Measurements from ENCODE around the gene ATG101.

Gene ATG101

GRCh38 chr12:52069327-52070184 is at the start of gene ATG101:
TSS of gene ATG101 (plus strand) at chr12:52069978. CDS start at chr12:52073651, 3,673 bp downstream.
- Histone ChIP-seq H3K27me3 (ENCODE audit: control insufficient read depth, insufficient read depth, low read length) (no peaks in the 10 kb centered on the region), H3K27ac (ENCODE audit: low read depth, low read length) (peak within 1 kb of the TSS; percentile 88), H3K36me3 (ENCODE audit: control insufficient read depth, insufficient read depth, low read length) (peaks cover 11% of the 10 kb centered on the region), H3K4me3 (ENCODE audit: low read length) (peak within 1 kb of the TSS; percentile 94), H3K4me1 (ENCODE audit: control insufficient read depth, insufficient read depth, low read length) (peaks cover 9% of the 10 kb centered on the region), H3K9ac (ENCODE audit: low read length) (peak within 1 kb of the TSS; percentile 68)

DNA sequence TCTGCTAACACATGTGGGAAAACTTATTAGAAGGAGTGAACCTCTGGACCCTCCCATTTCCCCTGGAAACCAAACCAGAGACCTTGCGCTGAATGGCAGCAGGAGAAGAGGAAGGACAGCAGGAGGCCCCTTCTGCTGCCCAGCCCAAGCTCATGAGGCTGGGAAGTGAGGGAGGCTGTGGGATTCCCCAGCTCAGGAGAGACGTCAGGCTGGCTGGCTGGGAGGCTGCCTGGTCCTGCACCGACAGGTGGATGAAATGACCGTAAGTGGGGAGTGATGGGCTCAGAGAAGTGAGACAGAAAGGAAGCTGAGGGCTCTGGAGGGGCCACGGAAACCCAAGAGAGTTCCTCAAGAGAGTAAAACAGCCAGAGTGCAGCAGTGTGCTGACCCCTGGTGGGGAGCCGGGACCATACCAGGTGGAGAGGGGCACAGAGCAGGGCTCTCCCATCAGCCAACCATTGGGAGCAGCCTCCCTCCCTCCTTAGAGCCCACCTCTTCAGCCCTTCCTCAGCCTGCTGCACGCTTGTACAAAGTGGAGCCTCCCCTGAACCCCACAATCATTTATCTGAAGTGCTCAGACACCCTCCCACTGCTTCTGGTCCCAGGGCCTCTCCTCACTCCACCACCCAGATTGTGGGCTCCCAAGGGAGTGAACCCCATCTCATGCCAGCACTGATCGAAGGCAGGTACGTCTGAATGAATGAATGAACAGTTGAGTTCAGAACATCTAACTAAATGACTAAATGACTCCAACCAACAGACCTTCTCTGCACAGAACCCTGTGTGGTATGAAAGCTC is 49.0 kb upstream of the ATG101 start:
- Histone ChIP-seq H3K27ac (ENCODE audit: low read depth, low read length) (no peak overlapping the region), H3K4me3 (ENCODE audit: low read length) (no peak overlapping the region), H3K27me3 (ENCODE audit: control insufficient read depth, insufficient read depth, low read length) (no peaks in the 10 kb centered on the region), H3K36me3 (ENCODE audit: control insufficient read depth, insufficient read depth, low read length) (no peaks in the 10 kb centered on the region), H3K9ac (ENCODE audit: low read length) (no peak overlapping the region), H3K4me1 (ENCODE audit: control insufficient read depth, insufficient read depth, low read length) (peaks cover 3% of the 10 kb centered on the region)

DNA sequence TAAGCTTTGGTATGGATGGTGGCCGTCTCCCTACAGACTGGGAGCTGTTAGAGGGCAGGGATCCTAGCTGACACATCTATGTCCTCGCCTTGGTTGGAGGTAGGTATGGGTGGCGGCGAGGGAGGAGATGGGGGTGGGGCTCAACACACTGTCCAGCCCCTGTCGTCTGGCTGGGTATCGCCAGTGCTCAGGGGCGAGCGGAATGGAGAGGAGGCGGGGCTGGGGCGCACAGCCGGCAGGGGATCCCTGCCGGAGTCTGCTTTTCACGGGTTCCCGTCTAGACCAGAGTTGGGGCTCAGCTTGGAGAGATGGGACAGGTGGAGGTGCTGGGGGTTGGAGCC is 47.0 kb upstream of the ATG101 start:
- Histone ChIP-seq H3K36me3 (ENCODE audit: control insufficient read depth, insufficient read depth, low read length) (no peaks in the 10 kb centered on the region), H3K27ac (ENCODE audit: low read depth, low read length) (no peak overlapping the region), H3K4me3 (ENCODE audit: low read length) (peak overlapping the region; percentile 61), H3K27me3 (ENCODE audit: control insufficient read depth, insufficient read depth, low read length) (no peaks in the 10 kb centered on the region), H3K9ac (ENCODE audit: low read length) (no peak overlapping the region), H3K4me1 (ENCODE audit: control insufficient read depth, insufficient read depth, low read length) (peaks cover 15% of the 10 kb centered on the region)

DNA sequence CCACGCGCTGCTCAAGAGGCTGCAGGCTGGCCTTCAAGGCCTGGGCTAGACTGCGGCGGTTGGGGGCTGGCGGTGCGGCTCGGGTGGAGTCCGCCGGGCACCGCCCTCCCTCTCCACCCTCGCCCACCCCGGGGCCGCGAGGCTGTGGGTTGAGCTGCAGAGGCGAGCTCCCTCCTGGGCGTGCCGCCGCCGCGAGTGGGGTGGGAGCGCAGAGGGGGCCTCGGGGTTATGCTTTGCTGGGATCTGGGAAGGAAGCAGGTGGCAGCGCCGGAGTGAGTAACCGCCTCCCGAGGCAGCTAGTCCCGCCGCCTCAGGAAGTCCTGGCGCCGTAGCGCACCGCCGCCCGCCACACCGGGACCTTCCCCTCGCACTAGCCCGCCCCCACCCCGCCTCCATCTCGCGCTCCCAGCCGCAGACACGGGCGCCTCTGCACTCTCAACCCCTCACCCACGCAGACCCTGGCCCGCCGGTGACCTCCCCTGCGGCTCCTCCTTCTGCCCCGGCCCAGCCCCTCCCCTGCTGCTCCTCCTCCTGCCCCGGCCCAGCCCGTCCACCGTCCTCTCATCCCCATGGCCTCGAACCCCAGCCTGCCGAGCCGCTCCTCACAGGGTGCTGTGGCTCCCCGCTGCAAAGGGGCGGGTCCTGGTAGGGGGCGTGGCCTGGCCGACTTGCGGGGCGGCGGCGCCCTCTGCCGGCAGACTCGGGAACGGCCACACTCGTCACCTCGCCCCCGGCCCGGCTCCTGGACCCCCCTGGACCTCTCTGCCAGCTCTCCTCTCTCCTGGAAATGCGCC is 46.4 kb upstream of the ATG101 start:
- Histone ChIP-seq H3K27me3 (ENCODE audit: control insufficient read depth, insufficient read depth, low read length) (no peaks in the 10 kb centered on the region), H3K36me3 (ENCODE audit: control insufficient read depth, insufficient read depth, low read length) (no peaks in the 10 kb centered on the region), H3K27ac (ENCODE audit: low read depth, low read length) (no peak overlapping the region), H3K9ac (ENCODE audit: low read length) (no peak overlapping the region), H3K4me3 (ENCODE audit: low read length) (peak overlapping the region; percentile 61), H3K4me1 (ENCODE audit: control insufficient read depth, insufficient read depth, low read length) (peaks cover 15% of the 10 kb centered on the region)

GRCh38 chr12:52023976-52024688 is 45.6 kb upstream of the ATG101 start:
- no peaks in the 10 kb centered on the region for H3K27me3 ChIP-seq (ENCODE audit: control insufficient read depth, insufficient read depth, low read length)
- peaks cover 15% of the 10 kb centered on the region for H3K4me1 ChIP-seq (ENCODE audit: control insufficient read depth, insufficient read depth, low read length)
- no peak overlapping the region for H3K27ac ChIP-seq (ENCODE audit: low read depth, low read length)
- H3K36me3 ChIP-seq (ENCODE audit: control insufficient read depth, insufficient read depth, low read length) = no peaks in the 10 kb centered on the region
- peak overlapping the region; percentile 61 for H3K4me3 ChIP-seq (ENCODE audit: low read length)
- H3K9ac ChIP-seq (ENCODE audit: low read length) = no peak overlapping the region

DNA sequence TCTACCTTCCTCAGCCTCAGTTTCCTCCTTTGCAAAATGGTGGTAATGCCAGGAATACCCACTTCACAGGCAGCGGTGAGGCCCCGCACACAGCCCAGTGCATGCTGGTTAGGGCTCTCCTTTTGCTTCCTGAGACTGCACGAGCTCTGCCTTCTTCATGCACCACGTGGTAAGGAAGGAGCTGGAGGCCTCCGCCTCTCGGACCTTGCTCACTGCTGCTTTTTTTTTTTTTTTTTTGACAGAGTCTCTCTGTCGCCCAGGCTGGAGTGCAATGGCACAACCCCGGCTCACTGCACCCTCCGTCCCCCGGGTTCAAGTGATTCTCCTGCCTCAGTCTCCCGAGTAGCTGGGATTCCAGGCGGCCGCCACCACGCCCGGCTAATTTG is 44.9 kb upstream of the ATG101 start:
- H3K27ac ChIP-seq (ENCODE audit: low read depth, low read length) = peak overlapping the region; percentile 82
- H3K4me1 ChIP-seq (ENCODE audit: control insufficient read depth, insufficient read depth, low read length) = peaks cover 15% of the 10 kb centered on the region
- H3K9ac ChIP-seq (ENCODE audit: low read length) = no peak overlapping the region
- H3K36me3 ChIP-seq (ENCODE audit: control insufficient read depth, insufficient read depth, low read length) = no peaks in the 10 kb centered on the region
- no peaks in the 10 kb centered on the region for H3K27me3 ChIP-seq (ENCODE audit: control insufficient read depth, insufficient read depth, low read length)
- H3K4me3 ChIP-seq (ENCODE audit: low read length) = peak overlapping the region; percentile 64

DNA sequence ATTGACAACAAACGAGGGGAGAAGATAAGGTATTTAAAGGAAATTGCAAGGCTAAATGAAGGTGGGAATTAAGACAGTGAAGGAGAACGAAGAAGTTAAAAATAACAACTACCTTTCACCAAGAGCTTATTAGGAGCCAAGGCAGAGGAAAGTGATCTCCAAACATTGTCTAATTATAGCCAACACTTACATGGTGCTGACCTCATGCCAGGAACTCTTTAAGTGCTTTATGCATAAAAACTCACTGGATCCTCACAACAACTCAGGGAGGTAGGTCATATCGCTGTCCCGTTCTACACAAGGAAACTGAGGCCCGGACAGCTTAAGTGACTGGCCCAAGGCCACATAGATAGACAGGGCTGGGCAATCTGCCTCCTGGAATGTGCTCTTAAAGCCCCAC is 43.5 kb upstream of the ATG101 start:
- Histone ChIP-seq H3K27ac (ENCODE audit: low read depth, low read length) (peak overlapping the region; percentile 82), H3K4me3 (ENCODE audit: low read length) (peak overlapping the region; percentile 29), H3K4me1 (ENCODE audit: control insufficient read depth, insufficient read depth, low read length) (peaks cover 15% of the 10 kb centered on the region), H3K27me3 (ENCODE audit: control insufficient read depth, insufficient read depth, low read length) (no peaks in the 10 kb centered on the region), H3K9ac (ENCODE audit: low read length) (no peak overlapping the region), H3K36me3 (ENCODE audit: control insufficient read depth, insufficient read depth, low read length) (no peaks in the 10 kb centered on the region)

DNA sequence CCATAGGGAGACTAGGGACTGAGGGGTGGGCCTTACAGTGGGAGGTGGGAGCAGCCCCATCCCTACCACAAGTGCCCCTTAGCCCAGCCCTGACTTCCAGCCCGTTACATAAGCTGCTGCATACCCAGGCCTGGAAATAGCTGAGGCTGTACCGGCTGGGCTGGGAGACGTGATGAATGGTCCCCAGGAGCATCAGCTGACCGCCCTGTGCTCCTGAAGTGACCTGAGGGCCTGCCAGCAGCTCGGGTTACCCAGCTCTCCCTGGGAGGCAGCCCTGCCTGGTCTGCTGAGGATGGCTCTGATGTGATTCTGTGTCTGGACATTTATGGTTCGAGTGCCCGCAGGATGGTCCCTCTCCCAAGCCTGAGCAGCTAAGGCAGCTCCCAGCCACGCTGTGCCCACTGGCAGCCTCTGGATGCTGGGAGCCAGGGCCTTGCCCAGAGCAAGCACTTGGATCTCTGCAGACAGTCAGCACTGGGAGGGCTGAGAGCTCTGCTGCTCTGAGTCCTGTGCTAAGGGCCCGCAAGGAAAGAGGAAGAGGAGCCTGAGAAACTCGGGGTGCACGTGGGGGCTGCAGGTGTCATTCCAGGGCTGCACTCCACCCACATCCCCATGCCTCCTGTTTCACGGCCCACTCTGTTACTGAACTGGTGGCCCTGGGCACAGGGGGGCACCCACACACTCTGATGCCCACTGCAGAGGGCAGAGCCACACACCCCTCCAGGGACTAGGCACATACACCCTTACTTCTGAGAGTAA is 42.5 kb upstream of the ATG101 start:
- Histone ChIP-seq H3K27me3 (ENCODE audit: control insufficient read depth, insufficient read depth, low read length) (no peaks in the 10 kb centered on the region), H3K4me3 (ENCODE audit: low read length) (no peak overlapping the region), H3K27ac (ENCODE audit: low read depth, low read length) (peak overlapping the region; percentile 82)

DNA sequence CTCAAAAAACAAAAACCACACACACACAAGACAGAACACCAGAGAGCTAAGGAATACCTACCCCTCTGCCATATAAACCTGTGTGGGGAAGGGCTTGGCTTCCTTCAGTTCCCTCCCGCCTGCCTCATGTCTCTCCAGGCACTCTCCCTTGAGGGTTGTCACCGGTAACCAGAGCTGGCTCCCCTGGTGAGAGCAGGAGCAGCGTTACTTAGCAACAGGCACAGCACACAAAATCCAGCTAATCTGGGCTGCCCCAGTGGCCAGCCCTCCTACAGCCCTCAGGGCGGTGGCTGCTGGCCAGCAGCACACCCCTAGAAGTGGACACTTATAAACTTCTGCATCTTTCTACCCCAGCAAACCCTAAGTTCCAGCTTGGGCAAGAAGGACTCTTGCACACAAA is 40.1 kb upstream of the ATG101 start:
- peaks cover 23% of the 10 kb centered on the region for H3K4me1 ChIP-seq (ENCODE audit: control insufficient read depth, insufficient read depth, low read length)
- H3K27ac ChIP-seq (ENCODE audit: low read depth, low read length) = no peak overlapping the region
- H3K36me3 ChIP-seq (ENCODE audit: control insufficient read depth, insufficient read depth, low read length) = no peaks in the 10 kb centered on the region
- H3K9ac ChIP-seq (ENCODE audit: low read length) = no peak overlapping the region
- no peak overlapping the region for H3K4me3 ChIP-seq (ENCODE audit: low read length)
- no peaks in the 10 kb centered on the region for H3K27me3 ChIP-seq (ENCODE audit: control insufficient read depth, insufficient read depth, low read length)

More for the DNA sequence above, 42.5 kb upstream of the ATG101 start:
- peaks cover 19% of the 10 kb centered on the region for H3K4me1 ChIP-seq (ENCODE audit: control insufficient read depth, insufficient read depth, low read length)
- H3K9ac ChIP-seq (ENCODE audit: low read length) = no peak overlapping the region
- H3K36me3 ChIP-seq (ENCODE audit: control insufficient read depth, insufficient read depth, low read length) = no peaks in the 10 kb centered on the region

- H3K4me1 ChIP-seq (ENCODE audit: control insufficient read depth, insufficient read depth, low read length) = peaks cover 15% of the 10 kb centered on the region
- peak overlapping the region; percentile 61 for H3K4me3 ChIP-seq (ENCODE audit: low read length)
- H3K9ac ChIP-seq (ENCODE audit: low read length) = no peak overlapping the region
- H3K36me3 ChIP-seq (ENCODE audit: control insufficient read depth, insufficient read depth, low read length) = no peaks in the 10 kb centered on the region
- H3K27me3 ChIP-seq (ENCODE audit: control insufficient read depth, insufficient read depth, low read length) = no peaks in the 10 kb centered on the region
- peak overlapping the region; percentile 98 for H3K27ac ChIP-seq (ENCODE audit: low read depth, low read length)
Observed at GRCh38 chr12:52032446-52032803, 37.4 kb upstream of the ATG101 start.

DNA sequence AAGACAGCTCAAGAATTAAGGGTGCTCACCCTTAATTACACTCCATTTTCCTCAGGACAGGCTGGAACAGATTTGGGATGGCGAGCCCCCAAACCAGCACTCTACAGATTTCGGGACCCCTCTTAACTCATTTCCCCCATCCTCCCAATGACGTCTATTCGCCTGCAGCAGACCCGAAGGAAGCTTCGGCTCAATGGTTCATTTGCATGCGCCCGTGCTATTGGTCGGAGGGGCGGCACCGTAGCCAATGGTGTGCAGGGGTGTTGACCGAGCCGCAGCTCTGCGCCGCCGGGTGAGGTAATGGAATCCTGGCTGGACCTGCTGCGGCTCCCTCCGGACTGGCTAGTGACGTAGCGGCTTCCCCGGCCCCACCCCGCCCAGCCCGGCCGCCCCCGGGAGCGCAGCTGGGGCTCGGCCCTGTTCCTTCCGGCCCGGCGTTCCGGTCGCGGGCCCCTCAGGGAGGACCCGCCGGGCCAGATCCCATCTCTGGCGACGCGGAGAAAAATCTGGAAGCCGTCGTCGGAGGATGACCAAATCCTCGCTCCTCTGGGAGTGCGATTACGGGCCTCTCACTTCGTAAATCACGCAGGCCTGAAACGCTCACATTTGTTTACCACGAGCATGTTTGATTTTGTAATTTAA is 36.9 kb upstream of the ATG101 start:
- H3K36me3 ChIP-seq (ENCODE audit: control insufficient read depth, insufficient read depth, low read length) = no peaks in the 10 kb centered on the region
- H3K9ac ChIP-seq (ENCODE audit: low read length) = peak overlapping the region; percentile 57
- peak overlapping the region; percentile 61 for H3K4me3 ChIP-seq (ENCODE audit: low read length)
- H3K4me1 ChIP-seq (ENCODE audit: control insufficient read depth, insufficient read depth, low read length) = peaks cover 15% of the 10 kb centered on the region
- peak overlapping the region; percentile 98 for H3K27ac ChIP-seq (ENCODE audit: low read depth, low read length)
- no peaks in the 10 kb centered on the region for H3K27me3 ChIP-seq (ENCODE audit: control insufficient read depth, insufficient read depth, low read length)
